Stomach (tissue), 4 donors: ENCODE results near the gene DERA.
"Not testable (repeated sequence)": the region's sequence is repeated elsewhere in the genome, so short reads cannot be mapped to it uniquely, and the experiment has no call there.

Experiments
- POLR2A ChIP-seq, 4 donors: fragments of 450-650 bp; IDR thresholded peaks; one replicate each; pipeline ENCODE4 v1.6.1; 2016; ENCODE audit warnings: antibody characterized with exemption in 4 of 4, control low read depth in 2 of 4, mild to moderate bottlenecking in 1 of 4, moderate library complexity in 1 of 4
- POLR2AphosphoS5 ChIP-seq, 3 donors: sonication (generic); formaldehyde crosslinking; IDR thresholded peaks; one replicate each; pipeline ENCODE4 v1.6.1; 2016; ENCODE audit warnings: antibody characterized with exemption in 3 of 3
- TF ChIP-seq, protein P1 (sequence below), 7 experiments: fragments of 450-650 bp in 4 of 7; fragments of 200-600 bp in 3 of 7; sonication (generic) in 3 of 7; IDR thresholded peaks; one replicate each; pipeline ENCODE4 v1.5.1; 2016 to 2019; ENCODE audit warnings: antibody characterized with exemption in 7 of 7, control low read depth in 2 of 7, mild to moderate bottlenecking in 1 of 7

- TF ChIP-seq, protein P1, sequence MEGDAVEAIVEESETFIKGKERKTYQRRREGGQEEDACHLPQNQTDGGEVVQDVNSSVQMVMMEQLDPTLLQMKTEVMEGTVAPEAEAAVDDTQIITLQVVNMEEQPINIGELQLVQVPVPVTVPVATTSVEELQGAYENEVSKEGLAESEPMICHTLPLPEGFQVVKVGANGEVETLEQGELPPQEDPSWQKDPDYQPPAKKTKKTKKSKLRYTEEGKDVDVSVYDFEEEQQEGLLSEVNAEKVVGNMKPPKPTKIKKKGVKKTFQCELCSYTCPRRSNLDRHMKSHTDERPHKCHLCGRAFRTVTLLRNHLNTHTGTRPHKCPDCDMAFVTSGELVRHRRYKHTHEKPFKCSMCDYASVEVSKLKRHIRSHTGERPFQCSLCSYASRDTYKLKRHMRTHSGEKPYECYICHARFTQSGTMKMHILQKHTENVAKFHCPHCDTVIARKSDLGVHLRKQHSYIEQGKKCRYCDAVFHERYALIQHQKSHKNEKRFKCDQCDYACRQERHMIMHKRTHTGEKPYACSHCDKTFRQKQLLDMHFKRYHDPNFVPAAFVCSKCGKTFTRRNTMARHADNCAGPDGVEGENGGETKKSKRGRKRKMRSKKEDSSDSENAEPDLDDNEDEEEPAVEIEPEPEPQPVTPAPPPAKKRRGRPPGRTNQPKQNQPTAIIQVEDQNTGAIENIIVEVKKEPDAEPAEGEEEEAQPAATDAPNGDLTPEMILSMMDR (IDR thresholded peaks at IDR 0.05): not testable (repeated sequence)
- not testable (repeated sequence) for TF ChIP-seq POLR2A, POLR2AphosphoS5 (IDR thresholded peaks at IDR 0.05)
Observed at GRCh38 chr12:15967053-15967452, 55.9 kb downstream of the DERA start.
